HG02970 (cell line): ENCODE measurements around the gene YJEFN3.

Source experiments
- ATAC-seq: cut with Tn5 transposase; IDR thresholded peaks from one replicate; pipeline ENCODE4 v1.9.1; 2021; ENCODE audit warnings: mild to moderate bottlenecking, moderate library complexity, moderate number of reproducible peaks; ENCODE audit not compliant: unreplicated experiment, low FRiP score

Gene YJEFN3

DNA sequence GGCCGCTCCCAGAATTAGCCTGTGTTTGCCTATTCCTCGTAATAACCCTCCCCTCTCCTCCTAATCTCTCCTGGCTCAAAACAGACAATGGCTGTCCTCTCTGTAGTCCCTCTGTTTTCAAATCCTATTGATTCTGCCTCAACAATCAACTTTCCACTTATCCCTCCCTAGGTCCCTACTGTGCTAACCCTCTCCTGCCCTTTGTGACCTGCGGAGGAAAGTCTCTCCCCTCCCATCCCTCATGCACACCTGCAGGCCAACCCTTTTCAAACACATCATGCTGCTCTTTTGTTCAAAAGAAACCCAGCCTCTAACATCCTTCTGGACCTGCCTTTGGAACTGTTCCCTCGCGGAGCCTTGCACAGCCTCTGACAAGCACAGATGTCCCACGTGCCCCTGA is 46.7 kb downstream of the YJEFN3 start:
- ATAC-seq = no peak

DNA sequence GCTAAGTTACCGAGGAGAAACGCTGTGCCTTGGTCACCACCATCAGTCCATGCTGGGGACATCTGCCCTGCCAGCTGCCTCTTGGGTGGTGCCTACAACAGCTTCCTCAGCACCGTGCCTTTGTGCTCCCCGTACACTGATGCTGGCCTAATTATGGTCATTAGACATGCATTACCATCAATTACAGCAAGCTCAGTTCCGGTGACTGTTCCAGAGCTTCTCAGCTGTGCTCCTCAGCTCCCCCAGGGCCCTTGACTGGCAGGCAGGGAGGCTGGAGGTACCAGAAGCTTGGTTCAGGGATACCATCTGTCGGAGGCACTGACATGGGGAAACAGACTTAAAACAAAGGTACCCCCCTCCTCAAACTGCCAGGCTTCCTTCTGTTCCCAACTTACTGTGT is 49.5 kb downstream of the YJEFN3 start:
- ATAC-seq = no peak

DNA sequence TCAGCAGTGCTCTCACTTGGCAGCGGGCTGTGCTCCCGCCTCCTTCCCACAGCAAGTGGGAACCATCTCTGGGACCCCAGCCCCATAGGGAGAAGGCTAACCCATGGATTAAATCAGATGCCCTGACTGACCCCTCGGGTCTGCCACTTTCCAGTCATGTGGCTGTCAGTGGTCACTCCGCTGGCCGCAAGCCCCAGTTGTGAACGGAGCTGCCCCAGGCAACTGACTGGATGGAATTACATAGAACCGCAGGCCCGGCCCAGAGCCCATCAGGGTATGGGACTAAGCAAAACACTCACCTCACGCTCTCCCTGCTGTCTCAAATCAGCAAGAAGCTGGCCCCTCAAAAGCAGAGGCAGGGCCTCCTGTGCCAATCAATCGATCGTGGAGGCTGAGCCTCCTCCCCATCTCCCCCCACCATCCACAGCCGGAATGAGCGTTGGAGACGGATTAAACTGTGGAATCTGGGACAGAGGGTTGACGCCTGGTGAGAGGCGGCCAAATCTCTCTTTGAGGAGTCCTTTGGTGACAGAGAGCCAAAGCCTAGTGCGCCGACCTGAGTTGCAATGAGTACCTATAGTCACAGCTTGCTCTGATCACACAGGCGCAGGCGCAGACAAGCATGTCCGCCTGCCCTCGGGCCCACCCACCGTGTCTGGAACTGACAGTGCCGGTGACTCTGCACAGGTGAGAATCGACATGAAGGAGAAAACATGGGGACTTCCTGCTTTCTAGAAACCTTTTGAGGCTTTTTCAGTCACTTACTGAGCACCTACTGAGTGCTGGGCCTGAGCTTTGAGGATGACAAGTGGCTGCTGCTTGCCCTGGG is 51.0 kb downstream of the YJEFN3 start:
- ATAC-seq = no peak

DNA sequence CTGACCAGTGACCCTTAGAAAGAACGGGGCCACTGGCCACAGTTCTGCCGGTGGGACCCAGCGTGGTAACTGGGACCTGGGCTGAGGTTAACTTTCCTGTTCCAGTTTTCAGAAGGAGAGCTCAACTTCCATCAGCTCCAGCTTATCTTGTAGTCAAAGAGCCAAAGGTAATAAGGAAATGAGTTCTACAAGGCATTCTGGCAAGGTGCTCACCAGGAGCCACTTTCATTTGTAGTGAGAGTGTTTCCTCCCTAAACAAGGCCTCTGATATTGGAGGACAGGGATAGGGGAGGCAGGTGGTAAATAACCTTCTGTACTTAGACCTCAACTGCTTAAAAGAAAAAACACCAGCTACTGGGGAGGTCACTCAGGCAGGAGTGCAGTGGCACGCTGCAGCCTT is 51.7 kb downstream of the YJEFN3 start:
- no peak for ATAC-seq

DNA sequence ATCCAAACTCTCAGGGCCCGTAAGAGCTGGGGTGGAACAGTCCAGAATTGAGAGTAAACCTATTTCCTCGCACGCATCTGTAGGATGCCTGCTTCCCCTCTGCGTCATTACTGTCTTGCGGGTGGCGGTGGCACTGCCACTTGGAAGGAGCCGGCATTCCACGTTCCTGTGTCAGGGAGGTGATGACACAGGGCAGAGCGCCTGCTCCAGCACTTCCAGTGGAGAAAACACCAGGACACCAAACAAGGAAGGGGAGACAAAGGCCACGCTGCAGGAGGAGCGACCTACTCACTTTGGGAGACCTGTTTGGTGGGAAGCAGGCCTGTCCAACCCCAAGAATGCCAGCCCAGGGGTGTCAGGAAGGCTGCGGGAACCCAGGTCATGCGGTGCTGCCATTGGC is 52.7 kb downstream of the YJEFN3 start:
- ATAC-seq = no peak

DNA sequence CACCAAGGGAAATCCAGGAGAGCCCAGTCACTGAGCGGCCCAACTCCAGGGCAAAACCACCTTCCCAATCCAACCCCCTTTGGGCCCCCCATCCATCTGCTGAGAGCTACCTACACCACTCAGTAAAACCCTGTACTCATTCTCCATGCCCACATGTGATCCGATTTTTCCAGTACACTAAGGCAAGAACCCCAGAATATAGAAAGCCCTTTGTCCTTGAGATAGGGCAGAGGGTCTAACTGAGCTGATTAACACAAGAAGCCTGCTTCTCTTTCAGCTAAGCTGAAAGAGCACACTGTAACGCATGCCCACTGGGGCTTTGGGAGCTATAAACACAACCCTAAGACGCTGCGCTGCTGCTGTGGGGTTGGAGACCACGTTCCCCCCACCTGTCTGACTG is 53.8 kb downstream of the YJEFN3 start:
- no peak for ATAC-seq

DNA sequence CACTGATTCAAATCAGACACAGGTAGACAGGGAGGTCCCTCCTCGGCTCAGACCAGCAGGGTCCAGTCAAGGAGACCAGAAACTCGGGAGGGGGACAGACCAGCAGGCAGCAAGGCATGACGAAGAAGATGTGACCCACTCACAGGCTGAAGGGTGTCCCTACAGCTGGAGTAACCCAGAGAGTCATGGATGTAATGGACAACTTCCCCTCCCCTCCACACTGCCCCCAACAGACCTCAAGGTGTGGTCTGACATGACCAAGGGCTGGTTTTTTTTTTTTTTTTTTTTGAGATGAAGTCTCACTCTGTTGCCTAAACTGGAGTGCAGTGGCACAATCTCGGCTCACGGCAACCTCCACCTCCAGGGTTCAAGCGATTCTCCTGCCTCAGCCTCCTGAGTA is 55.6 kb downstream of the YJEFN3 start:
- no peak for ATAC-seq
